Measurements from ENCODE around the gene LRRC32. TPM values are rescaled to one million over a fixed set of nuclear protein-coding genes. Genes with fewer than 3 reads are reported as not detected.

Gene LRRC32
- total RNA-seq, 2 experiments from 2014 or later: 1.8 to 2.4 TPM

- Mint-ChIP-seq H3K4me3 (no peak overlapping the region), H3K4me1 (ENCODE audit: low read depth) (peaks cover 18% of the 10 kb centered on the region), H3K9me3 (no peaks in the 10 kb centered on the region), H3K27ac (no peak overlapping the region), H3K27me3 (peaks cover 15% of the 10 kb centered on the region), H3K36me3 (ENCODE audit: low read depth) (no peaks in the 10 kb centered on the region)
- no peak overlapping the region for H3K4me3 ChIP-seq (ENCODE audit: low read length)
- intact Hi-C loops (cut with DNase I, micrococcal nuclease): no loop called here
- CTCF ChIA-PET: no interaction called here
- H3K4me1 ChIP-seq (ENCODE audit: insufficient read depth, low read length): peaks cover 27% of the 10 kb centered on the region
- no peaks in the 10 kb centered on the region for H3K27me3 ChIP-seq (ENCODE audit: control insufficient read depth in 1 of 2, insufficient read depth in 2 of 2, low read length in 2 of 2)
- no peak for TF ChIP-seq CTCF (IDR thresholded peaks at IDR 0.05)
- ATAC-seq (ENCODE audit: poor library complexity) (no peak), DNase-seq (no peak)
- no peak overlapping the region for H3K27ac ChIP-seq (ENCODE audit: low read depth in 1 of 2, low read length in 2 of 2)
- H3K9me3 ChIP-seq (ENCODE audit: control insufficient read depth in 1 of 2, insufficient read depth in 1 of 2, low read length in 2 of 2): no peaks in the 10 kb centered on the region
- POLR2A ChIA-PET: no interaction called here
- no peaks in the 10 kb centered on the region for H3K36me3 ChIP-seq (ENCODE audit: insufficient read depth, low read length)
Observed at GRCh38 chr11:76663912-76664440, 6.6 kb downstream of the LRRC32 start.

GRCh38 chr11:76663486-76663810, 7.1 kb downstream of the LRRC32 start:
- CTCF ChIA-PET: no interaction called here

GRCh38 chr11:76662656-76663485, 7.7 kb downstream of the LRRC32 start:
- ChIA-PET POLR2A (no interaction called here), CTCF (no interaction called here)
- Histone ChIP-seq H3K4me1 (ENCODE audit: insufficient read depth, low read length) (peaks cover 27% of the 10 kb centered on the region), H3K27me3 (ENCODE audit: control insufficient read depth in 1 of 2, insufficient read depth in 2 of 2, low read length in 2 of 2) (no peaks in the 10 kb centered on the region), H3K36me3 (ENCODE audit: insufficient read depth, low read length) (no peaks in the 10 kb centered on the region), H3K4me3 (ENCODE audit: low read length) (no peak overlapping the region), H3K9me3 (ENCODE audit: control insufficient read depth in 1 of 2, insufficient read depth in 1 of 2, low read length in 2 of 2) (no peaks in the 10 kb centered on the region), H3K27ac (ENCODE audit: low read depth in 1 of 2, low read length in 2 of 2) (no peak overlapping the region)
- ATAC-seq (ENCODE audit: poor library complexity): no peak
- Mint-ChIP-seq H3K27ac (no peak overlapping the region), H3K4me1 (ENCODE audit: low read depth) (peaks cover 17% of the 10 kb centered on the region), H3K36me3 (ENCODE audit: low read depth) (no peaks in the 10 kb centered on the region), H3K9me3 (no peaks in the 10 kb centered on the region), H3K27me3 (peaks cover 4% of the 10 kb centered on the region), H3K4me3 (no peak overlapping the region)
- intact Hi-C loops (cut with DNase I, micrococcal nuclease): no loop called here
- DNase-seq: no peak
- no peak for TF ChIP-seq CTCF (IDR thresholded peaks at IDR 0.05)

More at GRCh38 chr11:76663486-76663810, 7.1 kb downstream of the LRRC32 start:
- H3K36me3 Mint-ChIP-seq (ENCODE audit: low read depth): no peaks in the 10 kb centered on the region
- no peak for TF ChIP-seq CTCF (IDR thresholded peaks at IDR 0.05)
- H3K9me3 ChIP-seq (ENCODE audit: control insufficient read depth in 1 of 2, insufficient read depth in 1 of 2, low read length in 2 of 2): no peaks in the 10 kb centered on the region
- H3K4me3 Mint-ChIP-seq: no peak overlapping the region
- H3K4me3 ChIP-seq (ENCODE audit: low read length): no peak overlapping the region
- no peaks in the 10 kb centered on the region for H3K9me3 Mint-ChIP-seq
- peaks cover 9% of the 10 kb centered on the region for H3K27me3 Mint-ChIP-seq
- no peaks in the 10 kb centered on the region for H3K36me3 ChIP-seq (ENCODE audit: insufficient read depth, low read length)
- H3K27ac Mint-ChIP-seq: no peak overlapping the region
- no peak overlapping the region for H3K27ac ChIP-seq (ENCODE audit: low read depth in 1 of 2, low read length in 2 of 2)
- POLR2A ChIA-PET: no interaction called here
- H3K4me1 Mint-ChIP-seq (ENCODE audit: low read depth): peaks cover 17% of the 10 kb centered on the region
- H3K4me1 ChIP-seq (ENCODE audit: insufficient read depth, low read length): peaks cover 27% of the 10 kb centered on the region
- intact Hi-C loops (cut with DNase I, micrococcal nuclease): no loop called here
- ATAC-seq (ENCODE audit: poor library complexity) (no peak), DNase-seq (no peak)
- H3K27me3 ChIP-seq (ENCODE audit: control insufficient read depth in 1 of 2, insufficient read depth in 2 of 2, low read length in 2 of 2): no peaks in the 10 kb centered on the region
